ENCODE results near the gene FOXO1. TPM values are rescaled to one million over a fixed set of nuclear protein-coding genes. Genes with fewer than 3 reads are reported as not detected.

The FOXO1 gene
- total RNA-seq, 4 donors from 2014 or later, result 65.6 to 87.4 (median 78.5) TPM

- TF ChIP-seq POLR2AphosphoS5 (IDR thresholded peaks at IDR 0.05) (no peak), POLR2A (IDR thresholded peaks at IDR 0.05; ENCODE audit: low read depth) (no peak)
- 97% methylated on average over 7 of the region's 7 CpGs for WGBS
- H3K36me3 ChIP-seq, result no peaks in the 10 kb centered on the region
- H3K9me3 ChIP-seq, result no peaks in the 10 kb centered on the region
- intact Hi-C loops (cut with DNase I), result loop anchor here (5.0 to 10.0 kb wide), 2 partner anchors 736 to 898 kb away; no protein-coding TSS in a partner anchor
- H3K4me1 ChIP-seq, result peaks cover 11 to 24% (median 23%) of the 10 kb centered on the region in 4 donors
- no peak for DNase-seq (ENCODE audit: extremely low spot score)
- no peaks in the 10 kb centered on the region for H3K27me3 ChIP-seq
- H3K4me3 ChIP-seq, result no peak overlapping the region
- H3K27ac ChIP-seq (replicated peaks in 1 of 4), result no peak overlapping the region
These were observed 14.3 kb upstream of the FOXO1 start for GRCh38 chr13:40680659-40681323.

- Histone ChIP-seq H3K36me3 (no peaks in the 10 kb centered on the region), H3K27ac (replicated peaks in 1 of 4) (no peak overlapping the region), H3K4me1 (peaks cover 11 to 24% (median 23%) of the 10 kb centered on the region in 4 donors), H3K4me3 (no peak overlapping the region), H3K9me3 (no peaks in the 10 kb centered on the region), H3K27me3 (no peaks in the 10 kb centered on the region)
- intact Hi-C loops (cut with DNase I), result no loop called here
- WGBS, result 94% methylated on average over 6 of the region's 6 CpGs
- no peak for DNase-seq (ENCODE audit: extremely low spot score)
- no peak for TF ChIP-seq POLR2AphosphoS5 (IDR thresholded peaks at IDR 0.05)
- TF ChIP-seq CTCF (IDR thresholded peaks at IDR 0.05), result no peak
- no peak for TF ChIP-seq POLR2A (IDR thresholded peaks at IDR 0.05; ENCODE audit: low read depth)
- TF ChIP-seq EP300 (IDR thresholded peaks at IDR 0.05), result no peak
These were observed 13.1 kb upstream of the FOXO1 start for GRCh38 chr13:40679480-40679985.

GRCh38 chr13:40677064-40677463, 10.6 kb upstream of the FOXO1 start:
- DNase-seq (ENCODE audit: extremely low spot score), result no peak
- TF ChIP-seq CTCF (IDR thresholded peaks at IDR 0.05), result no peak
- no peak for TF ChIP-seq POLR2A (IDR thresholded peaks at IDR 0.05; ENCODE audit: low read depth)
- no peak for TF ChIP-seq POLR2AphosphoS5 (IDR thresholded peaks at IDR 0.05)
- TF ChIP-seq EP300 (IDR thresholded peaks at IDR 0.05), result no peak
- Histone ChIP-seq H3K9me3 (no peaks in the 10 kb centered on the region), H3K4me1 (peaks cover 10 to 15% (median 11%) of the 10 kb centered on the region in 4 donors), H3K27ac (replicated peaks in 1 of 4) (no peak overlapping the region), H3K36me3 (no peaks in the 10 kb centered on the region), H3K4me3 (no peak overlapping the region), H3K27me3 (no peaks in the 10 kb centered on the region)
- 48% methylated on average over 4 of the region's 4 CpGs for WGBS
- intact Hi-C loops (cut with DNase I), result no loop called here

- no peak overlapping the region for H3K27ac ChIP-seq (replicated peaks in 1 of 4)
- no peaks in the 10 kb centered on the region for H3K27me3 ChIP-seq
- peaks cover under 1 to 5% (median 2%) of the 10 kb centered on the region in 4 donors for H3K4me1 ChIP-seq
- H3K9me3 ChIP-seq, result no peaks in the 10 kb centered on the region
- H3K36me3 ChIP-seq, result no peaks in the 10 kb centered on the region
- DNase-seq (ENCODE audit: extremely low spot score), result no peak
- 75% methylated on average over 2 of the region's 2 CpGs for WGBS
- TF ChIP-seq POLR2AphosphoS5 (IDR thresholded peaks at IDR 0.05), result no peak
- TF ChIP-seq POLR2A (IDR thresholded peaks at IDR 0.05; ENCODE audit: low read depth), result no peak
- no peak for TF ChIP-seq EP300 (IDR thresholded peaks at IDR 0.05)
- no peak for TF ChIP-seq CTCF (IDR thresholded peaks at IDR 0.05)
- H3K4me3 ChIP-seq, result no peak overlapping the region
- intact Hi-C loops (cut with DNase I), result no loop called here
These were observed 9.6 kb upstream of the FOXO1 start for GRCh38 chr13:40676007-40676406.

- Histone ChIP-seq H3K27me3 (no peaks in the 10 kb centered on the region), H3K27ac (replicated peaks in 1 of 4) (no peak overlapping the region), H3K4me1 (peaks cover 0 to 4% (median 3%) of the 10 kb centered on the region in 4 donors), H3K9me3 (no peaks in the 10 kb centered on the region), H3K4me3 (no peak overlapping the region), H3K36me3 (no peaks in the 10 kb centered on the region)
- TF ChIP-seq POLR2A (IDR thresholded peaks at IDR 0.05; ENCODE audit: low read depth) (no peak), POLR2AphosphoS5 (IDR thresholded peaks at IDR 0.05) (no peak), CTCF (IDR thresholded peaks at IDR 0.05) (no peak), EP300 (IDR thresholded peaks at IDR 0.05) (no peak)
- no peak for DNase-seq (ENCODE audit: extremely low spot score)
- intact Hi-C loops (cut with DNase I), result no loop called here
These were observed 7.0 kb upstream of the FOXO1 start for GRCh38 chr13:40673414-40673813.

Data from esophagus muscularis mucosa (tissue), 4 donors.